WTC11 (cell line): ENCODE measurements around the gene SYT8. TPM values are rescaled to one million over a fixed set of nuclear protein-coding genes. Genes with fewer than 3 reads are reported as not detected.

Experiments used
- ATAC-seq: fragments of 200-7000 bp; cut with Tn5 transposase; 2 replicates; pipeline ENCODE4 v1.10.0; 2021; ENCODE audit warnings: mild to moderate bottlenecking, moderate library complexity
- CTCF ChIA-PET: fragments of 300-600 bp; sonication (Branson Sonifier 250); formaldehyde crosslinking; loops from one replicate; lab custom pipeline; 2021; ENCODE audit warnings: antibody characterized with exemption; lab: Charles Lee
- POLR2A ChIA-PET: fragments of 350-600 bp; sonication (Branson Sonifier 250); formaldehyde crosslinking; loops from one replicate; lab custom pipeline; 2021; ENCODE audit warnings: antibody characterized with exemption; lab: Charles Lee
- DNase-seq: peaks from one replicate; pipeline ENCODE4 v3.0.0; 2021; ENCODE audit warnings: low spot score
- H3K27ac Mint-ChIP-seq: 2 replicates; pipeline ENCODE4 v1.8.0; 2021; ENCODE audit warnings: mixed read lengths
- H3K27me3 Mint-ChIP-seq: 2 replicates; pipeline ENCODE4 v1.8.0; 2021; ENCODE audit warnings: low read depth, mild to moderate bottlenecking, moderate library complexity, mixed read lengths
- H3K36me3 Mint-ChIP-seq: 2 replicates; pipeline ENCODE4 v1.8.0; 2021; ENCODE audit warnings: mixed read lengths
- H3K4me1 Mint-ChIP-seq: 2 replicates; pipeline ENCODE4 v1.8.0; 2022; ENCODE audit warnings: mixed read lengths
- H3K4me3 Mint-ChIP-seq: 2 replicates; pipeline ENCODE4 v1.8.0; 2021; ENCODE audit warnings: mild to moderate bottlenecking, moderate library complexity, mixed read lengths
- H3K9me3 Mint-ChIP-seq: 2 replicates; pipeline ENCODE4 v1.8.0; 2021; ENCODE audit warnings: mixed read lengths
- ATF1 ChIP-seq: sonication (generic); formaldehyde crosslinking; IDR thresholded peaks from 2 replicates; pipeline ENCODE4 v1.8.1; 2023; ENCODE audit warnings: mild to moderate bottlenecking, moderate library complexity, missing genetic modification reagents
- ESRRA ChIP-seq: sonication (generic); formaldehyde crosslinking; IDR thresholded peaks from 2 replicates; pipeline ENCODE4 v1.8.1; 2022; ENCODE audit warnings: mild to moderate bottlenecking, missing genetic modification reagents, borderline replicate concordance
- FOXK1 ChIP-seq: sonication (generic); formaldehyde crosslinking; IDR thresholded peaks from 2 replicates; pipeline ENCODE4 v1.8.0; 2022; ENCODE audit warnings: mild to moderate bottlenecking, moderate library complexity, missing genetic modification reagents
- IRF2 ChIP-seq: sonication (generic); formaldehyde crosslinking; IDR thresholded peaks from 2 replicates; pipeline ENCODE4 v1.8.0; 2022; ENCODE audit warnings: low read depth, missing genetic modification reagents, borderline replicate concordance
- KAT7 ChIP-seq: sonication (generic); formaldehyde crosslinking; IDR thresholded peaks from 2 replicates; pipeline ENCODE4 v1.8.1; 2023; ENCODE audit warnings: missing genetic modification reagents, mild to moderate bottlenecking, borderline replicate concordance
- NFYB ChIP-seq: sonication (generic); formaldehyde crosslinking; conservative IDR thresholded peaks from 2 replicates; pipeline ENCODE4 v1.8.0; 2022; ENCODE audit warnings: low read depth, missing genetic modification reagents
- PRRX2 ChIP-seq: fragments of 250-450 bp; sonication (Bioruptor Pico); IDR thresholded peaks from 2 replicates; pipeline ENCODE4 v1.8.0; 2021; ENCODE audit warnings: mild to moderate bottlenecking
- RELA ChIP-seq: sonication (generic); formaldehyde crosslinking; IDR thresholded peaks from 2 replicates; pipeline ENCODE4 v1.8.1; 2022; ENCODE audit warnings: missing genetic modification reagents, mild to moderate bottlenecking, borderline replicate concordance
- SP1 ChIP-seq: sonication (generic); formaldehyde crosslinking; conservative IDR thresholded peaks from 2 replicates; pipeline ENCODE4 v1.8.1; 2022; ENCODE audit warnings: missing genetic modification reagents
- TCF7 ChIP-seq: sonication (generic); formaldehyde crosslinking; IDR thresholded peaks from 2 replicates; pipeline ENCODE4 v1.8.0; 2022; ENCODE audit warnings: mild to moderate bottlenecking, low read depth, missing genetic modification reagents, moderate library complexity
- TEAD1 ChIP-seq: sonication (generic); formaldehyde crosslinking; IDR thresholded peaks from 2 replicates; pipeline ENCODE4 v1.8.0; 2022; ENCODE audit warnings: mild to moderate bottlenecking, missing genetic modification reagents
- TP53 ChIP-seq: sonication (generic); formaldehyde crosslinking; IDR thresholded peaks from 2 replicates; pipeline ENCODE4 v1.8.1; 2023; ENCODE audit warnings: mild to moderate bottlenecking, missing genetic modification reagents
- ZBTB21 ChIP-seq: sonication (generic); formaldehyde crosslinking; IDR thresholded peaks from 2 replicates; pipeline ENCODE4 v1.8.1; 2023; ENCODE audit warnings: mild to moderate bottlenecking, missing genetic modification reagents, borderline replicate concordance
- ZNF263 ChIP-seq: sonication (generic); formaldehyde crosslinking; IDR thresholded peaks from 2 replicates; pipeline ENCODE4 v1.8.1; 2022; ENCODE audit warnings: low read depth, mild to moderate bottlenecking, moderate library complexity, missing genetic modification reagents
- ZNF396 ChIP-seq: fragments of 250-450 bp; sonication (Bioruptor Pico); IDR thresholded peaks from 2 replicates; pipeline ENCODE4 v1.8.0; 2021; ENCODE audit warnings: mild to moderate bottlenecking, moderate library complexity, borderline replicate concordance
- total RNA-seq: library from RNA; stranded (reverse); gene quantifications from 3 replicates; pipeline ENCODE4 v1.2.3, GENCODE V29; 2021
- TF ChIP-seq, protein P1 (sequence below): sonication (generic); formaldehyde crosslinking; IDR thresholded peaks from 2 replicates; pipeline ENCODE4 v1.8.1; 2023; ENCODE audit warnings: mild to moderate bottlenecking, missing genetic modification reagents
- TF ChIP-seq, protein P2 (sequence below): sonication (generic); formaldehyde crosslinking; IDR thresholded peaks from 2 replicates; pipeline ENCODE4 v1.8.0; 2022; ENCODE audit warnings: mild to moderate bottlenecking, missing genetic modification reagents
- TF ChIP-seq, protein P3 (sequence below): sonication (generic); formaldehyde crosslinking; IDR thresholded peaks from 2 replicates; pipeline ENCODE4 v1.8.1; 2023; ENCODE audit warnings: mild to moderate bottlenecking, missing genetic modification reagents
- TF ChIP-seq, protein P4 (sequence below): sonication (generic); formaldehyde crosslinking; IDR thresholded peaks from 2 replicates; pipeline ENCODE4 v1.8.0; 2022; ENCODE audit warnings: mild to moderate bottlenecking, missing genetic modification reagents
- TF ChIP-seq, protein P5 (sequence below): sonication (generic); formaldehyde crosslinking; IDR thresholded peaks from 2 replicates; pipeline ENCODE4 v1.8.1; 2022; ENCODE audit warnings: mild to moderate bottlenecking, missing genetic modification reagents, moderate library complexity, borderline replicate concordance
- TF ChIP-seq, protein P6 (sequence below): sonication (generic); formaldehyde crosslinking; IDR thresholded peaks from 2 replicates; pipeline ENCODE4 v1.8.1; 2023; ENCODE audit warnings: mild to moderate bottlenecking, moderate library complexity, missing genetic modification reagents
- TF ChIP-seq, protein P7 (sequence below): sonication (generic); formaldehyde crosslinking; IDR thresholded peaks from 2 replicates; pipeline ENCODE4 v1.8.0; 2023; ENCODE audit warnings: missing genetic modification reagents

Gene SYT8
- total RNA-seq, 1 experiment from 2014 or later = 0.37 TPM

DNA sequence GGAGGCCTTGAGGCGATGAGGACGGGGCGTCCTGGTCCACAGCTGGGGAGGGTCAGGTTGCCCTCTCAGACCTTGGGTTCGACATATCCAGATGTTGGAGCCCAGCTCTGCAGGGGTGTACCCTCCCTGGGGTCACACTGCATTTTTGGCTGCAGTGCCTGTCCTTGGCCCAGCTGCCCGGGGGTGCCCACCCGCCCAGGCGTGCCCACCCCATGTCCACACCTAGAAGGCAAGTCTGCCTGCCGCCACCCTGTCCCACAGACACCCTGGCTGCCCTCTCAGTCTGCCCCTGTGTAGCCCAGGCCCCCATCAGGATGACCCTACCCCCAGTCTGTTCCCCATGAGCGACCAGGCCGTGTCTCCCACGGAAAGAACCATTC, 21.1 kb downstream of the SYT8 start:
- no peak overlapping the region for H3K27ac Mint-ChIP-seq

DNA sequence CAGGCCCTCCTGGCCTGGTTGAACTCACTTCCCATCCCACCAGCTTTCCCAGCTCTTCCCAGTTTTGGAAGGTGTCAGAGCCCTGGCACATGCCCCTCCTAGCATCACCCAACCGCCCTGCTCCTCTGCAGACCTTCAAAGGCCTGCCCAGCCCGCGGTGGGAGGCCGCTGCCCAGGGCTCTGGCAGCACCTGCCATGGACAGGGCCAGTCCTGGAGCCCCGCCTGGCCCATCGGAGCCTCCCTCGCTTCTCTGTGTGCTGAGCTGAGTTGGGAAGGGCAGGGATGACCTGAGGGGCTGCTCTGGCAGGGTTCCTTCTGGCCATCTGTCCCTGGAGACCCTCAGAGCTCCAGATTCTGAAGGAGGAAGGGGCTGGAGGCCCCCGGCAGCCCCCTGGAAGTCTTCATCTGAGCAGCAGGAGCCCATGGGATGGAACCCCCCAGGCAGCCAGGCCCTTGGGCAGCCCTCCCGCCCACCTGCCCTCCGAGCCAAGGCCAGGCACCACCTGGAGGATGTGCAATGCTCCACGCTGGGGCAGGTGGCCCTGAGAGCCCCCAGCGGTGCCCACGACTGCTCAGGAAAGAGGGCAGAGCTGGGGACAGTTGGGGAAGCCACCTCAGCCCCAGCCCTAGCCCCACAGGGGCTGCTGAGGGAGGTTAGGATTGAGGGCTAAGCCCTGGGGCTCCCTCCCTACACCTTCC, 21.7 kb downstream of the SYT8 start:
- CTCF ChIA-PET = interaction anchor here (0.8 to 2.9 kb wide), 8 partner anchors 9 to 300 kb away, joined by 3 to 13 read pairs (median 6); no protein-coding TSS in a partner anchor
- POLR2A ChIA-PET = no interaction called here
- H3K27ac Mint-ChIP-seq = no peak overlapping the region
- ATAC-seq (no peak), DNase-seq (no peak)
- H3K27me3 Mint-ChIP-seq = no peaks in the 10 kb centered on the region
- no peaks in the 10 kb centered on the region for H3K4me1 Mint-ChIP-seq
- no peaks in the 10 kb centered on the region for H3K36me3 Mint-ChIP-seq
- TF ChIP-seq TP53 = no peak
- no peak for TF ChIP-seq SP1 (CRISPR knock-in tag)
- TF ChIP-seq RELA (CRISPR knock-in tag) = no peak
- TF ChIP-seq, protein P1, sequence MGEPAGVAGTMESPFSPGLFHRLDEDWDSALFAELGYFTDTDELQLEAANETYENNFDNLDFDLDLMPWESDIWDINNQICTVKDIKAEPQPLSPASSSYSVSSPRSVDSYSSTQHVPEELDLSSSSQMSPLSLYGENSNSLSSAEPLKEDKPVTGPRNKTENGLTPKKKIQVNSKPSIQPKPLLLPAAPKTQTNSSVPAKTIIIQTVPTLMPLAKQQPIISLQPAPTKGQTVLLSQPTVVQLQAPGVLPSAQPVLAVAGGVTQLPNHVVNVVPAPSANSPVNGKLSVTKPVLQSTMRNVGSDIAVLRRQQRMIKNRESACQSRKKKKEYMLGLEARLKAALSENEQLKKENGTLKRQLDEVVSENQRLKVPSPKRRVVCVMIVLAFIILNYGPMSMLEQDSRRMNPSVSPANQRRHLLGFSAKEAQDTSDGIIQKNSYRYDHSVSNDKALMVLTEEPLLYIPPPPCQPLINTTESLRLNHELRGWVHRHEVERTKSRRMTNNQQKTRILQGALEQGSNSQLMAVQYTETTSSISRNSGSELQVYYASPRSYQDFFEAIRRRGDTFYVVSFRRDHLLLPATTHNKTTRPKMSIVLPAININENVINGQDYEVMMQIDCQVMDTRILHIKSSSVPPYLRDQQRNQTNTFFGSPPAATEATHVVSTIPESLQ = no peak
- TF ChIP-seq PRRX2 (CRISPR knock-in tag) = no peak
- TF ChIP-seq ZNF396 (CRISPR knock-in tag) = no peak
- TF ChIP-seq KAT7 (CRISPR knock-in tag) = no peak
- TF ChIP-seq, protein P2, sequence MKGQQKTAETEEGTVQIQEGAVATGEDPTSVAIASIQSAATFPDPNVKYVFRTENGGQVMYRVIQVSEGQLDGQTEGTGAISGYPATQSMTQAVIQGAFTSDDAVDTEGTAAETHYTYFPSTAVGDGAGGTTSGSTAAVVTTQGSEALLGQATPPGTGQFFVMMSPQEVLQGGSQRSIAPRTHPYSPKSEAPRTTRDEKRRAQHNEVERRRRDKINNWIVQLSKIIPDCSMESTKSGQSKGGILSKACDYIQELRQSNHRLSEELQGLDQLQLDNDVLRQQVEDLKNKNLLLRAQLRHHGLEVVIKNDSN = no peak
- TF ChIP-seq ESRRA (CRISPR knock-in tag) = no peak
- no peak for TF ChIP-seq ATF1 (CRISPR knock-in tag)
- no peak for TF ChIP-seq FOXK1
- H3K4me3 Mint-ChIP-seq = no peak overlapping the region
- no peaks in the 10 kb centered on the region for H3K9me3 Mint-ChIP-seq

More for the DNA sequence above, 21.1 kb downstream of the SYT8 start:
- ATAC-seq (no peak), DNase-seq (no peak)
- no peak overlapping the region for H3K4me3 Mint-ChIP-seq
- ChIA-PET POLR2A (no interaction called here), CTCF (interaction anchor here (0.9 to 2.9 kb wide), 9 partner anchors 9 to 300 kb away, joined by 3 to 13 read pairs (median 5); no protein-coding TSS in a partner anchor)
- H3K27me3 Mint-ChIP-seq = no peaks in the 10 kb centered on the region; the same call in 1 of the 2 replicates
- no peaks in the 10 kb centered on the region for H3K36me3 Mint-ChIP-seq
- H3K4me1 Mint-ChIP-seq = no peaks in the 10 kb centered on the region
- TF ChIP-seq, protein P3, sequence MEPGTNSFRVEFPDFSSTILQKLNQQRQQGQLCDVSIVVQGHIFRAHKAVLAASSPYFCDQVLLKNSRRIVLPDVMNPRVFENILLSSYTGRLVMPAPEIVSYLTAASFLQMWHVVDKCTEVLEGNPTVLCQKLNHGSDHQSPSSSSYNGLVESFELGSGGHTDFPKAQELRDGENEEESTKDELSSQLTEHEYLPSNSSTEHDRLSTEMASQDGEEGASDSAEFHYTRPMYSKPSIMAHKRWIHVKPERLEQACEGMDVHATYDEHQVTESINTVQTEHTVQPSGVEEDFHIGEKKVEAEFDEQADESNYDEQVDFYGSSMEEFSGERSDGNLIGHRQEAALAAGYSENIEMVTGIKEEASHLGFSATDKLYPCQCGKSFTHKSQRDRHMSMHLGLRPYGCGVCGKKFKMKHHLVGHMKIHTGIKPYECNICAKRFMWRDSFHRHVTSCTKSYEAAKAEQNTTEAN (CRISPR knock-in tag) = no peak
- TF ChIP-seq, protein P4, sequence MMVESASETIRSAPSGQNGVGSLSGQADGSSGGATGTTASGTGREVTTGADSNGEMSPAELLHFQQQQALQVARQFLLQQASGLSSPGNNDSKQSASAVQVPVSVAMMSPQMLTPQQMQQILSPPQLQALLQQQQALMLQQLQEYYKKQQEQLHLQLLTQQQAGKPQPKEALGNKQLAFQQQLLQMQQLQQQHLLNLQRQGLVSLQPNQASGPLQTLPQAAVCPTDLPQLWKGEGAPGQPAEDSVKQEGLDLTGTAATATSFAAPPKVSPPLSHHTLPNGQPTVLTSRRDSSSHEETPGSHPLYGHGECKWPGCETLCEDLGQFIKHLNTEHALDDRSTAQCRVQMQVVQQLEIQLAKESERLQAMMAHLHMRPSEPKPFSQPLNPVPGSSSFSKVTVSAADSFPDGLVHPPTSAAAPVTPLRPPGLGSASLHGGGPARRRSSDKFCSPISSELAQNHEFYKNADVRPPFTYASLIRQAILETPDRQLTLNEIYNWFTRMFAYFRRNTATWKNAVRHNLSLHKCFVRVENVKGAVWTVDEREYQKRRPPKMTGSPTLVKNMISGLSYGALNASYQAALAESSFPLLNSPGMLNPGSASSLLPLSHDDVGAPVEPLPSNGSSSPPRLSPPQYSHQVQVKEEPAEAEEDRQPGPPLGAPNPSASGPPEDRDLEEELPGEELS = no peak
- TF ChIP-seq NFYB (no peak), RELA (CRISPR knock-in tag) (no peak), IRF2 (no peak), ZBTB21 (CRISPR knock-in tag) (no peak), TEAD1 (CRISPR knock-in tag) (no peak), TP53 (no peak), ZNF263 (CRISPR knock-in tag) (no peak), TCF7 (no peak)
- TF ChIP-seq, protein P5, sequence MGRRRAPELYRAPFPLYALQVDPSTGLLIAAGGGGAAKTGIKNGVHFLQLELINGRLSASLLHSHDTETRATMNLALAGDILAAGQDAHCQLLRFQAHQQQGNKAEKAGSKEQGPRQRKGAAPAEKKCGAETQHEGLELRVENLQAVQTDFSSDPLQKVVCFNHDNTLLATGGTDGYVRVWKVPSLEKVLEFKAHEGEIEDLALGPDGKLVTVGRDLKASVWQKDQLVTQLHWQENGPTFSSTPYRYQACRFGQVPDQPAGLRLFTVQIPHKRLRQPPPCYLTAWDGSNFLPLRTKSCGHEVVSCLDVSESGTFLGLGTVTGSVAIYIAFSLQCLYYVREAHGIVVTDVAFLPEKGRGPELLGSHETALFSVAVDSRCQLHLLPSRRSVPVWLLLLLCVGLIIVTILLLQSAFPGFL = no peak
- TF ChIP-seq, protein P6, sequence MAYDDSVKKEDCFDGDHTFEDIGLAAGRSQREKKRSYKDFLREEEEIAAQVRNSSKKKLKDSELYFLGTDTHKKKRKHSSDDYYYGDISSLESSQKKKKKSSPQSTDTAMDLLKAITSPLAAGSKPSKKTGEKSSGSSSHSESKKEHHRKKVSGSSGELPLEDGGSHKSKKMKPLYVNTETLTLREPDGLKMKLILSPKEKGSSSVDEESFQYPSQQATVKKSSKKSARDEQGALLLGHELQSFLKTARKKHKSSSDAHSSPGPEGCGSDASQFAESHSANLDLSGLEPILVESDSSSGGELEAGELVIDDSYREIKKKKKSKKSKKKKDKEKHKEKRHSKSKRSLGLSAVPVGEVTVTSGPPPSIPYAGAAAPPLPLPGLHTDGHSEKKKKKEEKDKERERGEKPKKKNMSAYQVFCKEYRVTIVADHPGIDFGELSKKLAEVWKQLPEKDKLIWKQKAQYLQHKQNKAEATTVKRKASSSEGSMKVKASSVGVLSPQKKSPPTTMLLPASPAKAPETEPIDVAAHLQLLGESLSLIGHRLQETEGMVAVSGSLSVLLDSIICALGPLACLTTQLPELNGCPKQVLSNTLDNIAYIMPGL (CRISPR knock-in tag) = no peak
- TF ChIP-seq, protein P7, sequence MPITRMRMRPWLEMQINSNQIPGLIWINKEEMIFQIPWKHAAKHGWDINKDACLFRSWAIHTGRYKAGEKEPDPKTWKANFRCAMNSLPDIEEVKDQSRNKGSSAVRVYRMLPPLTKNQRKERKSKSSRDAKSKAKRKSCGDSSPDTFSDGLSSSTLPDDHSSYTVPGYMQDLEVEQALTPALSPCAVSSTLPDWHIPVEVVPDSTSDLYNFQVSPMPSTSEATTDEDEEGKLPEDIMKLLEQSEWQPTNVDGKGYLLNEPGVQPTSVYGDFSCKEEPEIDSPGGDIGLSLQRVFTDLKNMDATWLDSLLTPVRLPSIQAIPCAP (CRISPR knock-in tag) = no peak
- H3K9me3 Mint-ChIP-seq = no peaks in the 10 kb centered on the region
